ENCODE data around the gene GPATCH4.

GPATCH4 gene

GRCh38 chr1:156544592-156545102 lies 56.6 kb downstream of the GPATCH4 start:
- no peak for DNase-seq

Data from right hindlimb (tissue), 1 donor.